SJCRH30 (cell line): ENCODE data around the gene SEC31A. TPM values are rescaled to one million over a fixed set of nuclear protein-coding genes. Genes with fewer than 3 reads are reported as not detected.

Source experiments
- total RNA-seq: library from RNA; depleted of rRNA; stranded (reverse); fragments of >200 nt; shearing (Covaris generic); gene quantifications from 2 replicates; pipeline ENCODE4 v1.2.3, GENCODE V29; 2014; rRNA removed

SEC31A gene
- total RNA-seq, 1 experiment from 2014 or later, result 153 TPM

Other genes with a start within 250 kb of the SEC31A start
- 78.1 and 86.0 TPM in 2 replicates for gene SCD5, start 92.4 kb downstream of the SEC31A start, total RNA-seq
- gene THAP9, start 9.6 kb upstream of the SEC31A start, total RNA-seq, result 13.0 and 15.3 TPM in 2 replicates
- 36.5 and 40.8 TPM in 2 replicates for gene LIN54, start 119.7 kb upstream of the SEC31A start, total RNA-seq
- 109 and 125 TPM in 2 replicates for gene COPS4, start 144.0 kb upstream of the SEC31A start, total RNA-seq
- gene PLAC8, start 223.6 kb upstream of the SEC31A start, total RNA-seq, result 7.8 and 9.5 TPM in 2 replicates